Upper lobe of left lung (tissue), 4 donors: ENCODE data around the gene ARHGAP45.

Source experiments
- CTCF ChIP-seq, 6 experiments: fragments of 450-650 bp in 4 of 6; fragments of 200-600 bp in 2 of 6; sonication (generic) in 2 of 6; IDR thresholded peaks; one replicate each; pipeline ENCODE4 v1.5.1; 2016 to 2019; ENCODE audit warnings: antibody characterized with exemption in 6 of 6
- EP300 ChIP-seq, 4 donors: sonication (generic); formaldehyde crosslinking; IDR thresholded peaks; one replicate each; pipeline ENCODE4 v1.5.1; 2017; ENCODE audit warnings: antibody characterized with exemption in 4 of 4, control low read depth in 2 of 4
- POLR2A ChIP-seq, 4 donors: fragments of 450-650 bp; IDR thresholded peaks; one replicate each; pipeline ENCODE4 v1.5.1; 2016 to 2017; ENCODE audit warnings: antibody characterized with exemption in 4 of 4, mild to moderate bottlenecking in 2 of 4
- POLR2AphosphoS5 ChIP-seq, 2 donors: sonication (generic); formaldehyde crosslinking; IDR thresholded peaks; one replicate each; pipeline ENCODE4 v1.5.1; 2017; ENCODE audit warnings: antibody characterized with exemption in 2 of 2

GRCh38 chr19:1074544-1075283, 7.7 kb downstream of the ARHGAP45 start:
- no peak for TF ChIP-seq CTCF (IDR thresholded peaks at IDR 0.05)
- no peak for TF ChIP-seq EP300 (IDR thresholded peaks at IDR 0.05)
- no peak for TF ChIP-seq POLR2AphosphoS5 (IDR thresholded peaks at IDR 0.05)
- TF ChIP-seq POLR2A (IDR thresholded peaks at IDR 0.05), result no peak
